ENCODE measurements around the gene LRMDA. TPM values are rescaled to one million over a fixed set of nuclear protein-coding genes. Genes with fewer than 3 reads are reported as not detected.

LRMDA gene
- total RNA-seq, 2 experiments from 2014 or later = not detected

DNA sequence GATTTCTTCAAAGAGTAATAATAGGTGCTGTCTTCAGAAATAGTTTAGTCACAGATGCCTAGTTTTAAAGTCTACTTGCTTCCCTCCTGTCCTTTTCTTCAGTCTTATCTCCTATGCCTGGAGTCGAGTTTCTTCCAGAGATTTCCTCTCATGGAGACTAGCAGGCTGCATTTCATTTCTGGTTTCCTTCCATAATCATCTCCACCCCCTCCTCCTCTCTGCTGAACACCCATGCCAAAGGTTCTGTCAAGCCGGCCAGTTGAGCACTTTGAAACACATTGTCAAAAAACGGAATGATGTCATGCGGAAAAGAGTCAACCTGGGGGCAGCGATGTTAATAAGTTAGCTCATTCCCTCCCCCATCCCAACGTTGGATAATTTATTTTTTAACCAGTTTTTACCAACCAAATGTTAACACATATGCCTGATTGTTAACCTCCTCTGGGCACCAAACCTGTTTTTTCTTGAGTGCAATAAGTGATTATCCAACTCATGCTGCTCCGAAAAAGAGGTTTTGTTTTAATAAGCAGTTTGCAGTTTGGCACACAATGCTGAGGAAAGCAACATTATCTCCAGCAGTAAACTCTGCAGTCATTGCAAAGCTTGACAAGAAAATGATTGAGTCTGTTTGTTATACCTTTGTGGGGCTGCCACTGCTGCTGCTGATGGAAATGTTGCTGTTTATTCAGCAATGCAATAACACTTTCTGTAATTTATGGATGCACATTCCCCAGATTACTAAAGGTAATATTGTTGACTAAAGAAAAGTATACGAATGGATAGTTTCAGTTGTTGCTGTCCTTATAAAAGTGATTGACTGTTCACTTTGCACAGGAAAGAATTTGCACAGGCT lies 161.6 kb downstream of the LRMDA start:
- H3K27ac Mint-ChIP-seq = no peak overlapping the region
- Histone ChIP-seq H3K27me3 (ENCODE audit: control insufficient read depth in 1 of 2, insufficient read depth in 2 of 2, low read length in 2 of 2) (peaks cover 0 to 2% of the 10 kb centered on the region in 2 experiments), H3K27ac (ENCODE audit: low read depth in 1 of 2, low read length in 2 of 2) (no peak overlapping the region), H3K4me3 (ENCODE audit: low read length) (no peak overlapping the region), H3K36me3 (ENCODE audit: insufficient read depth, low read length) (no peaks in the 10 kb centered on the region), H3K4me1 (ENCODE audit: insufficient read depth, low read length) (no peaks in the 10 kb centered on the region), H3K9me3 (ENCODE audit: control insufficient read depth in 1 of 2, insufficient read depth in 1 of 2, low read length in 2 of 2) (peaks cover 0 to 7% of the 10 kb centered on the region in 2 experiments)
- H3K9me3 Mint-ChIP-seq = no peaks in the 10 kb centered on the region
- no peaks in the 10 kb centered on the region for H3K4me1 Mint-ChIP-seq (ENCODE audit: low read depth)
- no peak overlapping the region for H3K4me3 Mint-ChIP-seq
- ChIA-PET CTCF (no interaction called here), POLR2A (no interaction called here)
- no peaks in the 10 kb centered on the region for H3K36me3 Mint-ChIP-seq (ENCODE audit: low read depth)
- TF ChIP-seq, protein P1, sequence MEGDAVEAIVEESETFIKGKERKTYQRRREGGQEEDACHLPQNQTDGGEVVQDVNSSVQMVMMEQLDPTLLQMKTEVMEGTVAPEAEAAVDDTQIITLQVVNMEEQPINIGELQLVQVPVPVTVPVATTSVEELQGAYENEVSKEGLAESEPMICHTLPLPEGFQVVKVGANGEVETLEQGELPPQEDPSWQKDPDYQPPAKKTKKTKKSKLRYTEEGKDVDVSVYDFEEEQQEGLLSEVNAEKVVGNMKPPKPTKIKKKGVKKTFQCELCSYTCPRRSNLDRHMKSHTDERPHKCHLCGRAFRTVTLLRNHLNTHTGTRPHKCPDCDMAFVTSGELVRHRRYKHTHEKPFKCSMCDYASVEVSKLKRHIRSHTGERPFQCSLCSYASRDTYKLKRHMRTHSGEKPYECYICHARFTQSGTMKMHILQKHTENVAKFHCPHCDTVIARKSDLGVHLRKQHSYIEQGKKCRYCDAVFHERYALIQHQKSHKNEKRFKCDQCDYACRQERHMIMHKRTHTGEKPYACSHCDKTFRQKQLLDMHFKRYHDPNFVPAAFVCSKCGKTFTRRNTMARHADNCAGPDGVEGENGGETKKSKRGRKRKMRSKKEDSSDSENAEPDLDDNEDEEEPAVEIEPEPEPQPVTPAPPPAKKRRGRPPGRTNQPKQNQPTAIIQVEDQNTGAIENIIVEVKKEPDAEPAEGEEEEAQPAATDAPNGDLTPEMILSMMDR (IDR thresholded peaks at IDR 0.05) = no peak
- intact Hi-C loops (cut with DNase I, micrococcal nuclease) = no loop called here
- peaks cover 14% of the 10 kb centered on the region for H3K27me3 Mint-ChIP-seq
- DNase-seq = no peak
- no peak for ATAC-seq (ENCODE audit: poor library complexity)

DNA sequence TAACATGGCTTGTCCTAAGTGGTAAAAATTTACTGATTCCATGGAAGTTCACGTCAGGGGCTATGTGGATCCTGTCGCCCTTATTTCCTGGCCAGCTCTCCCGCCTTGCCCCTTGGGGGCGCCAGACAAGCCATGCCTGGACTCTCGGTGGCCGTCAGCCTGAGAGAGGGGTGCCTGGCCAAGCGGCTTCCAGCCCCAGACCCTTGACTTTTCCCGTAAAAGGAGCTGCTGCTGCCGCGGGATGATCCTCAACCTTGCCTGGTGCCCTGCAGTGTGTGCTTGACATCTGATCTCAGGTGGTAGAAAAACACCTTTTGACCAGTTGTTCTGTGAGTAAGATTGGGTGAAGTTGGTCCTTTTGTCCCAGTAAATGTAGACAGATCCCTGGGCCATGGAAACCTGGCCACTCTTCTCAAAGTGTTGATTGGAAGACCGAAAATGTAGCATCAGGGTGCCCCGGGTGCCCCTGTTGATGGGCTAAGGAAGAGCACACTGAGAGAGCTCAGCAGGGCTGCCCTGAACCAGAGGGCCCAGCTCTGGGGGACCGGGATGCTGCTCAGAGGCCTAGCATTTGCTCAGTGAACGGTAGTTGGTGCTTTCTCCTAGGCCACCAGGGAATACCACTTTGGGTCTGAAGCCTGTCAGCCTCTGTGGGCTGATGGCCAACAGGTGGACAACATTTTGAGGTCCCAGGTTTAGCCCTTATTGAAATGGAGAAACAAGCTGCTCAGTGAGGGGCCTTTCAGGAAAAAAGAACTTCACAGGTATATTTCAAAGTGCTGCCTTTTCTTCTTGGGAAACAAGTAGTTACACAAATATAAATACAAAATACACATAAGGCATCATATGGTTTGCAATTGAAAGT lies 162.5 kb downstream of the LRMDA start:
- Mint-ChIP-seq H3K4me3 (no peak overlapping the region), H3K27ac (no peak overlapping the region), H3K9me3 (no peaks in the 10 kb centered on the region), H3K27me3 (peaks cover 14% of the 10 kb centered on the region), H3K36me3 (ENCODE audit: low read depth) (no peaks in the 10 kb centered on the region), H3K4me1 (ENCODE audit: low read depth) (no peaks in the 10 kb centered on the region)
- Histone ChIP-seq H3K27ac (ENCODE audit: low read depth in 1 of 2, low read length in 2 of 2) (no peak overlapping the region), H3K27me3 (ENCODE audit: control insufficient read depth in 1 of 2, insufficient read depth in 2 of 2, low read length in 2 of 2) (peaks cover 0 to 2% of the 10 kb centered on the region in 2 experiments), H3K9me3 (ENCODE audit: control insufficient read depth in 1 of 2, insufficient read depth in 1 of 2, low read length in 2 of 2) (peaks cover 0 to 7% of the 10 kb centered on the region in 2 experiments), H3K4me3 (ENCODE audit: low read length) (no peak overlapping the region), H3K36me3 (ENCODE audit: insufficient read depth, low read length) (no peaks in the 10 kb centered on the region), H3K4me1 (ENCODE audit: insufficient read depth, low read length) (no peaks in the 10 kb centered on the region)
- no peak for ATAC-seq (ENCODE audit: poor library complexity)
- POLR2A ChIA-PET = no interaction called here
- no peak for DNase-seq
- CTCF ChIA-PET = no interaction called here
- intact Hi-C loops (cut with DNase I, micrococcal nuclease) = no loop called here
- TF ChIP-seq, protein P1 (IDR thresholded peaks at IDR 0.05) = no peak

DNA sequence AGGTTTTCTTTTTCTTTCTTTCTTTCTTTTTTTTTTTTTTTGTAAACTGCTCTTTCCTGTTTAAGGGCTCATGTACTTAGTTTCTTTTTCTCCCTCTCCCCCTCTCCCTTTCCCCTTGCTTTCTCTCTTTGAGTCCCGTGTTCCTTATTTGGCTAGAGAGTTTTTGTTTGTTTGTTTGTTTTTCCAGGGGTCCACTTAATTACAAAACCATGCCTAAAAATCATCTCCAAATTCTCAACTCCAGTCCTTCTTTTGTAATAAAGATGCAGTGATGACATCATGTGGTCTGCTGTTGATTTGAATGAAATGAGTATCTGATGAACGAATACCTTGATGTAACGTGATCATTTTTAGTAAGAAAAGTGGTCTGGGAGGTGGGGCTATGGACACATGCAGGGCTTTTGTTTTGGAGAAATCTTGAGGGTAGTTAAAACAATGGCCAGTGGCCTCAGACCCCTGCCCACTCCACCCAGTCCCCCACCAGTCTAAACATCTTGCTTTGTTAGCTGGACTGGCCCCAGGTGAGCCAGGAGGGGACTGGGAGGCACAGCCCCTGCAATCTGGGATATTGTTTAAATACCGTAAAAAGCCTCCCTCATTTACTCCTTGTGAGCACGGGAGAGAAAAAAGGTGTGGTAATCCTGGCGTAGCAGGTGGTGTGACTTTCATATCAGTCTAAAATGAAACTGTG lies 165.7 kb downstream of the LRMDA start:
- H3K36me3 ChIP-seq (ENCODE audit: insufficient read depth, low read length) = no peaks in the 10 kb centered on the region
- no peak overlapping the region for H3K4me3 ChIP-seq (ENCODE audit: low read length)
- ATAC-seq (ENCODE audit: poor library complexity) = no peak
- CTCF ChIA-PET = no interaction called here
- DNase-seq = no peak
- H3K9me3 ChIP-seq (ENCODE audit: control insufficient read depth in 1 of 2, insufficient read depth in 1 of 2, low read length in 2 of 2) = peaks cover 0 to 4% of the 10 kb centered on the region in 2 experiments
- H3K27ac Mint-ChIP-seq = no peak overlapping the region
- intact Hi-C loops (cut with DNase I, micrococcal nuclease) = no loop called here
- H3K27me3 ChIP-seq (ENCODE audit: control insufficient read depth in 1 of 2, insufficient read depth in 2 of 2, low read length in 2 of 2) = no peaks in the 10 kb centered on the region
- TF ChIP-seq, protein P1 (IDR thresholded peaks at IDR 0.05) = no peak
- no peaks in the 10 kb centered on the region for H3K4me1 ChIP-seq (ENCODE audit: insufficient read depth, low read length)
- H3K4me3 Mint-ChIP-seq = no peak overlapping the region
- no peak overlapping the region for H3K27ac ChIP-seq (ENCODE audit: low read depth in 1 of 2, low read length in 2 of 2)
- POLR2A ChIA-PET = no interaction called here
- H3K36me3 Mint-ChIP-seq (ENCODE audit: low read depth) = no peaks in the 10 kb centered on the region
- no peaks in the 10 kb centered on the region for H3K9me3 Mint-ChIP-seq
- no peaks in the 10 kb centered on the region for H3K4me1 Mint-ChIP-seq (ENCODE audit: low read depth)
- H3K27me3 Mint-ChIP-seq = peaks cover 4% of the 10 kb centered on the region
